HepG2 (cell line): ENCODE data around the gene CLUH. TPM values are rescaled to one million over a fixed set of nuclear protein-coding genes. Genes with fewer than 3 reads are reported as not detected.

Source experiments
- DNMT3B ChIP-seq: conservative IDR thresholded peaks from 2 replicates; pipeline ENCODE4 v1.6.1; 2016; ENCODE audit warnings: missing biosample characterization, control low read depth
- FOXK1 ChIP-seq: sonication (generic); formaldehyde crosslinking; IDR thresholded peaks from 2 replicates; pipeline ENCODE4 v1.4.0; 2020; ENCODE audit warnings: low read depth, missing genetic modification reagents, borderline replicate concordance
- HNRNPH1 ChIP-seq: fragments of 200-400 bp; formaldehyde crosslinking; optimal IDR thresholded peaks from 2 replicates; pipeline ENCODE3; 2017; ENCODE audit warnings: mild to moderate bottlenecking, low read depth, low read length
- KAT7 ChIP-seq: IDR thresholded peaks from 2 replicates; pipeline ENCODE4 v1.6.1; 2018; ENCODE audit warnings: borderline replicate concordance, missing compliant biosample characterization
- KLF6 ChIP-seq: IDR thresholded peaks from 2 replicates; pipeline ENCODE4 v1.8.0; 2016; ENCODE audit warnings: missing biosample characterization, missing genetic modification reagents
- POLR2G ChIP-seq: fragments of 200-400 bp; formaldehyde crosslinking; IDR thresholded peaks from 2 replicates; pipeline ENCODE4 v1.6.1; 2018; ENCODE audit warnings: mild to moderate bottlenecking, low read depth, low read length, moderate library complexity
- TARDBP ChIP-seq: sonication (generic); formaldehyde crosslinking; IDR thresholded peaks from 2 replicates; pipeline ENCODE4 v1.8.0; 2022; ENCODE audit warnings: mild to moderate bottlenecking, missing genetic modification reagents
- ZBTB20 ChIP-seq: sonication (generic); formaldehyde crosslinking; IDR thresholded peaks from 2 replicates; pipeline ENCODE4 v1.8.1; 2023; ENCODE audit warnings: missing genetic modification reagents, low read depth, mild to moderate bottlenecking, borderline replicate concordance
- ZMYM3 ChIP-seq: sonication (generic); formaldehyde crosslinking; IDR thresholded peaks from 2 replicates; pipeline ENCODE4 v1.5.1; 2020; ENCODE audit warnings: mild to moderate bottlenecking, missing genetic modification reagents
- ZNF607 ChIP-seq: sonication (generic); formaldehyde crosslinking; IDR thresholded peaks from 2 replicates; pipeline ENCODE4 v1.5.1; 2020; ENCODE audit warnings: missing genetic modification reagents, mild to moderate bottlenecking, borderline replicate concordance
- ZNF790 ChIP-seq: sonication (generic); formaldehyde crosslinking; IDR thresholded peaks from 2 replicates; pipeline ENCODE4 v1.8.0; 2022; ENCODE audit warnings: missing genetic modification reagents, mild to moderate bottlenecking, borderline replicate concordance
- polyA plus RNA-seq, 8 experiments: library from polyadenylated mRNA; depleted of rRNA in 3 of 8; stranded (reverse) in 7 of 8; unstranded in 1 of 8; fragments of >200 nt; fragmentation: Illumina TruSeq in 4 of 8; extraction: Trizol in 4 of 8; gene quantifications; 2 replicates each; pipeline versions ENCODE4 v1.2.1 to v1.2.3, GENCODE V29; 2011 to 2016; ENCODE audit warnings: low read depth in 4 of 8, missing spikeins in 1 of 8, mixed read lengths in 1 of 8; ENCODE audit not compliant: insufficient read depth in 1 of 8
- total RNA-seq, 5 experiments: library from RNA; depleted of rRNA; stranded (reverse); fragments of >200 nt; fragmentation: Illumina TruSeq; extraction: Trizol; gene quantifications; 2 replicates each; pipeline ENCODE4 v1.2.3, GENCODE V29; 2016; ENCODE audit warnings: low read depth in 1 of 5
- TF ChIP-seq, protein P1 (sequence below): sonication (generic); formaldehyde crosslinking; IDR thresholded peaks from 2 replicates; pipeline ENCODE4 v1.5.1; 2020; ENCODE audit warnings: mild to moderate bottlenecking, missing genetic modification reagents, moderate library complexity
- TF ChIP-seq, protein P2 (sequence below): sonication (generic); formaldehyde crosslinking; IDR thresholded peaks from 2 replicates; pipeline ENCODE4 v1.4.0; 2020; ENCODE audit warnings: mild to moderate bottlenecking, missing genetic modification reagents, borderline replicate concordance
- TF ChIP-seq, protein P3 (sequence below): IDR thresholded peaks from 2 replicates; pipeline ENCODE4 v1.6.1; 2012; ENCODE audit warnings: inconsistent platforms
- TF ChIP-seq, protein P4 (sequence below): sonication (generic); formaldehyde crosslinking; IDR thresholded peaks from 2 replicates; pipeline ENCODE4 v1.4.0; 2020; ENCODE audit warnings: missing genetic modification reagents, borderline replicate concordance
- TF ChIP-seq, protein P5 (sequence below), 2 experiments: sonication (generic) in 1 of 2; formaldehyde crosslinking in 1 of 2; IDR thresholded peaks; 2 replicates each; pipeline versions ENCODE4 v1.4.0 to v1.6.1; 2018 to 2020; ENCODE audit warnings: missing genetic modification reagents in 2 of 2, borderline replicate concordance in 1 of 2, low read depth in 1 of 2, mild to moderate bottlenecking in 1 of 2, missing biosample characterization in 1 of 2

CLUH gene
- total and polyA plus RNA-seq, 2 of the 13 experiments (the other 11 are each of a cell fraction or from before 2014, with no cell fraction given) = 30.9 to 60.5 TPM

DNA sequence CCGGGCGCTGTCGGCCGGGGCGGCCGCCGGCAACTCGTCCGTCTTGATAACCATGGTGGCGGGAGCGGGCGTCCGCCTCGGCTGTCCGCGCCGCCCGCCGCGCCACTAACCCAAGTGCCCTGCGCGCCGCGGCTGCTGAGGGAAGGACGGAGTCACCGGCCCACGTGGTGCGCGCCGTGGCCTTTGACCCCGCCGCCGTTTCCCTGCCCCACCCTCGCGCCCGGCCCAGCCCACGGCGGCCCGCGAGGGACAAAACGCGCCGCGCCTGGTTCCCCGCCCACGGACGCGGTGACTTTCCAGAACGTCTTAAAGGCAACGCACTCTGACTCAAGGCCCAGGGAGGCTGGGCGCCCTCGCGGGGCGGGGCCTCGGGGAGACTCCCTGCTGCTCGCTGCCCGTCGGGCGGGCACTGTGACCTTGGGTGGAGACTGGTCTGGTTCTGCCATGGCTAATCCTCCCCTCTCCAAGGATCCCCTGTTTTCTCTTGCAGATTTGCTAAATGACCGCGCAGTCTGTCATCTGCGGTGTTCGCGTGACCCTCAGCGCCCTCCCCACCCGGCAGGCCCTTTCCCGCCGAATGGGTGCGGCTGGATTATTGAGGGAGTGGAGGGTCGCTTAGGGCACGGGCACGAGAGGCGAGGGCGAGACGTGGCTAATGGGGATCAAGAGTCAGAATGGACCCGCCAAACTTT lies at the start of gene CLUH (continued):
- TF ChIP-seq KAT7 (CRISPR knock-in tag) = 0 out of 2 replicates have a peak, but pooled peaks have one; percentile 1
- TF ChIP-seq, protein P1, sequence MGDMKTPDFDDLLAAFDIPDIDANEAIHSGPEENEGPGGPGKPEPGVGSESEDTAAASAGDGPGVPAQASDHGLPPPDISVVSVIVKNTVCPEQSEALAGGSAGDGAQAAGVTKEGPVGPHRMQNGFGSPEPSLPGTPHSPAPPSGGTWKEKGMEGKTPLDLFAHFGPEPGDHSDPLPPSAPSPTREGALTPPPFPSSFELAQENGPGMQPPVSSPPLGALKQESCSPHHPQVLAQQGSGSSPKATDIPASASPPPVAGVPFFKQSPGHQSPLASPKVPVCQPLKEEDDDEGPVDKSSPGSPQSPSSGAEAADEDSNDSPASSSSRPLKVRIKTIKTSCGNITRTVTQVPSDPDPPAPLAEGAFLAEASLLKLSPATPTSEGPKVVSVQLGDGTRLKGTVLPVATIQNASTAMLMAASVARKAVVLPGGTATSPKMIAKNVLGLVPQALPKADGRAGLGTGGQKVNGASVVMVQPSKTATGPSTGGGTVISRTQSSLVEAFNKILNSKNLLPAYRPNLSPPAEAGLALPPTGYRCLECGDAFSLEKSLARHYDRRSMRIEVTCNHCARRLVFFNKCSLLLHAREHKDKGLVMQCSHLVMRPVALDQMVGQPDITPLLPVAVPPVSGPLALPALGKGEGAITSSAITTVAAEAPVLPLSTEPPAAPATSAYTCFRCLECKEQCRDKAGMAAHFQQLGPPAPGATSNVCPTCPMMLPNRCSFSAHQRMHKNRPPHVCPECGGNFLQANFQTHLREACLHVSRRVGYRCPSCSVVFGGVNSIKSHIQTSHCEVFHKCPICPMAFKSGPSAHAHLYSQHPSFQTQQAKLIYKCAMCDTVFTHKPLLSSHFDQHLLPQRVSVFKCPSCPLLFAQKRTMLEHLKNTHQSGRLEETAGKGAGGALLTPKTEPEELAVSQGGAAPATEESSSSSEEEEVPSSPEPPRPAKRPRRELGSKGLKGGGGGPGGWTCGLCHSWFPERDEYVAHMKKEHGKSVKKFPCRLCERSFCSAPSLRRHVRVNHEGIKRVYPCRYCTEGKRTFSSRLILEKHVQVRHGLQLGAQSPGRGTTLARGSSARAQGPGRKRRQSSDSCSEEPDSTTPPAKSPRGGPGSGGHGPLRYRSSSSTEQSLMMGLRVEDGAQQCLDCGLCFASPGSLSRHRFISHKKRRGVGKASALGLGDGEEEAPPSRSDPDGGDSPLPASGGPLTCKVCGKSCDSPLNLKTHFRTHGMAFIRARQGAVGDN (CRISPR knock-in tag) = peak; percentile 84
- TF ChIP-seq, protein P2, sequence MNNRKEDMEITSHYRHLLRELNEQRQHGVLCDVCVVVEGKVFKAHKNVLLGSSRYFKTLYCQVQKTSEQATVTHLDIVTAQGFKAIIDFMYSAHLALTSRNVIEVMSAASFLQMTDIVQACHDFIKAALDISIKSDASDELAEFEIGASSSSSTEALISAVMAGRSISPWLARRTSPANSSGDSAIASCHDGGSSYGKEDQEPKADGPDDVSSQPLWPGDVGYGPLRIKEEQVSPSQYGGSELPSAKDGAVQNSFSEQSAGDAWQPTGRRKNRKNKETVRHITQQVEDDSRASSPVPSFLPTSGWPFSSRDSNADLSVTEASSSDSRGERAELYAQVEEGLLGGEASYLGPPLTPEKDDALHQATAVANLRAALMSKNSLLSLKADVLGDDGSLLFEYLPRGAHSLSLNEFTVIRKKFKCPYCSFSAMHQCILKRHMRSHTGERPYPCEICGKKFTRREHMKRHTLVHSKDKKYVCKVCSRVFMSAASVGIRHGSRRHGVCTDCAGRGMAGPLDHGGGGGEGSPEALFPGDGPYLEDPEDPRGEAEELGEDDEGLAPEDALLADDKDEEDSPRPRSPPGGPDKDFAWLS (CRISPR knock-in tag) = 0 out of 2 replicates have a peak, but pooled peaks have one; percentile 64
- no peak for TF ChIP-seq HNRNPH1
- peak; percentile 94 for TF ChIP-seq ZNF790
- TF ChIP-seq FOXK1 (CRISPR knock-in tag) = peak; percentile 73; the same call in 1 of the 2 replicates
- TF ChIP-seq ZNF607 (CRISPR knock-in tag) = peak; percentile 47; the same call in 1 of the 2 replicates
- TF ChIP-seq, protein P3, sequence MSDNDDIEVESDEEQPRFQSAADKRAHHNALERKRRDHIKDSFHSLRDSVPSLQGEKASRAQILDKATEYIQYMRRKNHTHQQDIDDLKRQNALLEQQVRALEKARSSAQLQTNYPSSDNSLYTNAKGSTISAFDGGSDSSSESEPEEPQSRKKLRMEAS = peak; percentile 97
- TF ChIP-seq, protein P4, sequence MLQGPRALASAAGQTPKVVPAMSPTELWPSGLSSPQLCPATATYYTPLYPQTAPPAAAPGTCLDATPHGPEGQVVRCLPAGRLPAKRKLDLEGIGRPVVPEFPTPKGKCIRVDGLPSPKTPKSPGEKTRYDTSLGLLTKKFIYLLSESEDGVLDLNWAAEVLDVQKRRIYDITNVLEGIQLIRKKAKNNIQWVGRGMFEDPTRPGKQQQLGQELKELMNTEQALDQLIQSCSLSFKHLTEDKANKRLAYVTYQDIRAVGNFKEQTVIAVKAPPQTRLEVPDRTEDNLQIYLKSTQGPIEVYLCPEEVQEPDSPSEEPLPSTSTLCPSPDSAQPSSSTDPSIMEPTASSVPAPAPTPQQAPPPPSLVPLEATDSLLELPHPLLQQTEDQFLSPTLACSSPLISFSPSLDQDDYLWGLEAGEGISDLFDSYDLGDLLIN (CRISPR knock-in tag) = no peak
- peak; percentile 62; the same call in 1 of the 2 replicates for TF ChIP-seq ZMYM3 (CRISPR knock-in tag)
- peak; percentile 94 for TF ChIP-seq TARDBP (CRISPR knock-in tag)
- TF ChIP-seq, protein P5, sequence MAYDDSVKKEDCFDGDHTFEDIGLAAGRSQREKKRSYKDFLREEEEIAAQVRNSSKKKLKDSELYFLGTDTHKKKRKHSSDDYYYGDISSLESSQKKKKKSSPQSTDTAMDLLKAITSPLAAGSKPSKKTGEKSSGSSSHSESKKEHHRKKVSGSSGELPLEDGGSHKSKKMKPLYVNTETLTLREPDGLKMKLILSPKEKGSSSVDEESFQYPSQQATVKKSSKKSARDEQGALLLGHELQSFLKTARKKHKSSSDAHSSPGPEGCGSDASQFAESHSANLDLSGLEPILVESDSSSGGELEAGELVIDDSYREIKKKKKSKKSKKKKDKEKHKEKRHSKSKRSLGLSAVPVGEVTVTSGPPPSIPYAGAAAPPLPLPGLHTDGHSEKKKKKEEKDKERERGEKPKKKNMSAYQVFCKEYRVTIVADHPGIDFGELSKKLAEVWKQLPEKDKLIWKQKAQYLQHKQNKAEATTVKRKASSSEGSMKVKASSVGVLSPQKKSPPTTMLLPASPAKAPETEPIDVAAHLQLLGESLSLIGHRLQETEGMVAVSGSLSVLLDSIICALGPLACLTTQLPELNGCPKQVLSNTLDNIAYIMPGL (CRISPR knock-in tag; IDR thresholded peaks at IDR 0.05; ENCODE audit: borderline replicate concordance in 1 of 2, low read depth in 1 of 2) = peak; percentile 75 to 78
- TF ChIP-seq DNMT3B (CRISPR knock-in tag) = no peak
- TF ChIP-seq KLF6 (CRISPR knock-in tag) = peak; percentile 23
- TF ChIP-seq ZBTB20 (CRISPR knock-in tag) = no peak
- peak; percentile 83 for TF ChIP-seq POLR2G
